Astrocyte of the spinal cord (primary cell): Measurements from ENCODE around the gene FBXL7.

Source experiments
- DNase-seq: peaks from one replicate; pipeline ENCODE4 v3.0.0; 2011; ENCODE audit warnings: low read depth, low spot score
- H3K4me3 ChIP-seq: 2 replicates; pipeline ENCODE4 v1.5.1; 2011; ENCODE audit warnings: low read depth, mild to moderate bottlenecking, low read length, moderate library complexity
- in situ Hi-C: cut with HindIII; loops from 2 replicates; pipeline ENCODE4 v1.10.0; 2017; ENCODE audit warnings: low sequenced_read_pairs
- TF ChIP-seq, protein P1 (sequence below): IDR thresholded peaks from 2 replicates; pipeline ENCODE4 v1.5.1; 2012; ENCODE audit warnings: low read depth, mild to moderate bottlenecking, low read length, inconsistent platforms

FBXL7 gene

GRCh38 chr5:15539951-15540350, 40.0 kb downstream of the FBXL7 start:
- in situ Hi-C loops = no loop called here
- TF ChIP-seq, protein P1, sequence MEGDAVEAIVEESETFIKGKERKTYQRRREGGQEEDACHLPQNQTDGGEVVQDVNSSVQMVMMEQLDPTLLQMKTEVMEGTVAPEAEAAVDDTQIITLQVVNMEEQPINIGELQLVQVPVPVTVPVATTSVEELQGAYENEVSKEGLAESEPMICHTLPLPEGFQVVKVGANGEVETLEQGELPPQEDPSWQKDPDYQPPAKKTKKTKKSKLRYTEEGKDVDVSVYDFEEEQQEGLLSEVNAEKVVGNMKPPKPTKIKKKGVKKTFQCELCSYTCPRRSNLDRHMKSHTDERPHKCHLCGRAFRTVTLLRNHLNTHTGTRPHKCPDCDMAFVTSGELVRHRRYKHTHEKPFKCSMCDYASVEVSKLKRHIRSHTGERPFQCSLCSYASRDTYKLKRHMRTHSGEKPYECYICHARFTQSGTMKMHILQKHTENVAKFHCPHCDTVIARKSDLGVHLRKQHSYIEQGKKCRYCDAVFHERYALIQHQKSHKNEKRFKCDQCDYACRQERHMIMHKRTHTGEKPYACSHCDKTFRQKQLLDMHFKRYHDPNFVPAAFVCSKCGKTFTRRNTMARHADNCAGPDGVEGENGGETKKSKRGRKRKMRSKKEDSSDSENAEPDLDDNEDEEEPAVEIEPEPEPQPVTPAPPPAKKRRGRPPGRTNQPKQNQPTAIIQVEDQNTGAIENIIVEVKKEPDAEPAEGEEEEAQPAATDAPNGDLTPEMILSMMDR = no peak
- H3K4me3 ChIP-seq = no peak overlapping the region
- DNase-seq = no peak

DNA sequence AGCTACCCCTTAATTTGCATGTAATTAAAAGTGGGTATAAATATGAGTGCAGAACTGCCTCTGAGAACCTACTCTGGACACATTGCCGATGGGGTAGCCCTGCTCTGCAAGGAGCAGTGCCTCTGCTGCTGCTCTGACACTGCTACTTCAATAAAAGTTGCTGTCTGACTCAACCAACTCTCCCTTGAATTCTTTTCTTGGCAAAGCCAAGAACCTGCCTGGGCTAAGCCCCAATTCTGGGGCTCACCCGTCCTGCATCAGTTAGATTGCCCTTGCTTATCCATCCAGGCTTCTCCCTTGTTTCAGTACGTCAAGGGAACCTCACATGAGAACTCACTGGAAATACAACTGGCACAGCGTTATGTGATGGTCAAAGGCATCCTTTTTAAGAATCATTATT, 44.1 kb downstream of the FBXL7 start:
- in situ Hi-C loops = no loop called here
- no peak overlapping the region for H3K4me3 ChIP-seq
- DNase-seq = peak; percentile 37
- TF ChIP-seq, protein P1 = no peak

DNA sequence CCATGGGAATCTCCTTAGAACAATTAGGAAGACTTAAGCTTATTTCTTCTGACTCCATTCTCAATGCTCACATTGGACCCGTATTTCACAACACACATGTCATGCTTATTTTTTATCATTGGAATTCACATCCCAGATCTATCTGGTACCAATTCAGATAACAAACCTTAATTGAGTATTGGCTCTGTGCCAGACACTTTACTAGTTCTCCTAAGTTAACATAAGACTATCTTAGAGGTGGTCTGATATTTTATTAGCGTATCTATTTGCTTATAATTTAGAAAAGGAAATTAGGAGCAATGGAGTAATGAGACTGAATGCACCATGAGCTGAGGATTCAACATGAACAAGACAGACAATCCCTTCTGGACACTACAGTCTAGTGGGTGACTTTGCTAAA, 45.1 kb downstream of the FBXL7 start:
- TF ChIP-seq, protein P1 = no peak
- no peak overlapping the region for H3K4me3 ChIP-seq
- no peak for DNase-seq
- in situ Hi-C loops = no loop called here

DNA sequence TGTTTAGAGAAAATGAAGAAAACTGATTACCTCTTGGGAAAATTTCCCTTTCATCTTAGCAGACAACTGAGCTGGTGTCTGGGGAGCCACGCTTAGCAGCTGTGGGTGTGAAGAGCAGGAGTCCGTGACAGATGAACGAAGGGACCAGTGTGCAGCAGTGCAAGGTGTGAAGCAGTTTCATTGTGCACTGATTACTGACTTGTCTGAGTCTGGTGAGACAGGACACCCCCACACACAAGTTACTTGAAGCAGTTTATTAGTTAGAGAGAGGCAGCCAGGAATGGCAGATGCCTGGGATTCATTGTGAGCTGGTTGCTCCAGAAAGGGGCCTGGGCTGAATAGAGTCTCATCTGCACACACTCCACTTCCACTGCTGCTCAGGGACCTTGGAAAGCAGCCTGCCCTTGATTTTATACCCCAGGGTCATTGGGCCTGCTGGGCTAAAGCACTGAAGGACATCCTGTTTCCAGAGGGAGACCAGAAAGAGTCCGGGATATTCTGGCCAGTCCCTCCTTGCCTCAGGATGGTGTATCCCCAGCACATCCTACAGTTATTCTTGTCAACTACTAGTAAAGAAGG, 47.4 kb downstream of the FBXL7 start:
- no peak for DNase-seq
- in situ Hi-C loops = no loop called here
- TF ChIP-seq, protein P1 = no peak
- no peak overlapping the region for H3K4me3 ChIP-seq

- DNase-seq = no peak
- TF ChIP-seq, protein P1 = no peak
- no peak overlapping the region for H3K4me3 ChIP-seq
- in situ Hi-C loops = no loop called here
Measured at GRCh38 chr5:15549961-15550360, 50.0 kb downstream of the FBXL7 start.

DNA sequence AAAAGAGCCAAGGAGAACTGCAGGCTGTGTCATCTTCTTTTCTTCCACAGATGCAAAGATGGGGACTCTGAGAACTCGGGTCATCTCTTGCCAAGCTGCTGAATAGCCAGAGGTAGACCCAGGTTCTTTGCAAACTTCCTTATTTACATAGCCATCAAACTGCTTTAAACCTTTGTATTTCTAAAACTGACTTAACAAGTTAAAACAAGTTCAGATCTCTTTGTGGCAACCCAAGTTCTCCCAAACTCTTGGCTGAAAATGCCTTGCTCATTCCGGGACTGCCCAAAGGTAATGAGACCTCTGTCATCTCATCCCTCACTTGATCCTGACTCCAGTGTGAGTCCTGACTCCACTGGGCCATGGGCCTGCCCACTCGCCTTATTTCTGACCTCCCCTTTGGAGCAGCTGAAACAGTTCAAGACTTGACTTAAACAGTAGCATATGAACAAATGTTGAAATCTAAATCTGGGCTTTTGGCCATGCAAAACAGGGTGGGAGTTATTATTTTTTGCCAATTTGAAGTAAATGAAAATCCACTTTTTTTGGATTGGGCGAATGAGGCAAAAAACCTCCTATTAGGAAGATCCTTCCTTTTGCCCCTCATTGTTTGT, 50.6 kb downstream of the FBXL7 start:
- TF ChIP-seq, protein P1 = no peak
- no peak overlapping the region for H3K4me3 ChIP-seq
- in situ Hi-C loops = no loop called here
- no peak for DNase-seq

- in situ Hi-C loops = no loop called here
- DNase-seq = no peak
- H3K4me3 ChIP-seq = no peak overlapping the region
- TF ChIP-seq, protein P1 = no peak
Measured at GRCh38 chr5:15551113-15551504, 51.1 kb downstream of the FBXL7 start.
